GM23338 (cell line): ENCODE measurements around the gene GRIK2.

Experiments
- JUNB ChIP-seq: IDR thresholded peaks from one replicate; pipeline ENCODE4 v1.6.1; 2016; ENCODE audit warnings: antibody characterized with exemption; ENCODE audit not compliant: unreplicated experiment
- POLR2AphosphoS5 ChIP-seq: IDR thresholded peaks from 2 replicates; pipeline ENCODE4 v1.6.1; 2016; ENCODE audit warnings: antibody characterized with exemption, low read depth
- TF ChIP-seq, protein P1 (sequence below), 2 experiments: fragments of 200-600 bp in 1 of 2; sonication (generic) in 1 of 2; conservative IDR thresholded peaks; 2 replicates each; pipeline versions ENCODE4 v1.5.1 to v1.6.1; 2016 to 2017; ENCODE audit warnings: antibody characterized with exemption in 2 of 2, low read depth in 2 of 2, mild to moderate bottlenecking in 2 of 2, moderate library complexity in 1 of 2

DNA sequence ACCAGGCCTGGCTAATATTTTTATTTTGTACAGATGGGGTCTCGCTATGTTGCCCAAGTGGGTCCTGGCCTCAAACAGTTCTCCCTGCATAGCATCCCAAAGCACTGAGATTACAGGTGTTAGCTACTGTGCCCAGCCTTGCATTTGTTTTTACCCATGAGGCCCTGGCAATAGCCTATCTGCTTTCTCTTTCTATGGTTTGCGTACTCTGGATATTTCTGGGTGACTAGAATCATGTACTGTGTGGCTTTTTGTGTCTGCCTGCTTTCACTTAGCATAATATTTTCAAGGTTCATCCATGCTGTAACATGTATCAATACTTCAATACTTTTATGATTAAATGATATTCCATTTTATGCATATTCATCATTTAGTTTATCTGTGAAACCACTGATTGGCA, 451.7 kb downstream of the GRIK2 start:
- TF ChIP-seq, protein P1, sequence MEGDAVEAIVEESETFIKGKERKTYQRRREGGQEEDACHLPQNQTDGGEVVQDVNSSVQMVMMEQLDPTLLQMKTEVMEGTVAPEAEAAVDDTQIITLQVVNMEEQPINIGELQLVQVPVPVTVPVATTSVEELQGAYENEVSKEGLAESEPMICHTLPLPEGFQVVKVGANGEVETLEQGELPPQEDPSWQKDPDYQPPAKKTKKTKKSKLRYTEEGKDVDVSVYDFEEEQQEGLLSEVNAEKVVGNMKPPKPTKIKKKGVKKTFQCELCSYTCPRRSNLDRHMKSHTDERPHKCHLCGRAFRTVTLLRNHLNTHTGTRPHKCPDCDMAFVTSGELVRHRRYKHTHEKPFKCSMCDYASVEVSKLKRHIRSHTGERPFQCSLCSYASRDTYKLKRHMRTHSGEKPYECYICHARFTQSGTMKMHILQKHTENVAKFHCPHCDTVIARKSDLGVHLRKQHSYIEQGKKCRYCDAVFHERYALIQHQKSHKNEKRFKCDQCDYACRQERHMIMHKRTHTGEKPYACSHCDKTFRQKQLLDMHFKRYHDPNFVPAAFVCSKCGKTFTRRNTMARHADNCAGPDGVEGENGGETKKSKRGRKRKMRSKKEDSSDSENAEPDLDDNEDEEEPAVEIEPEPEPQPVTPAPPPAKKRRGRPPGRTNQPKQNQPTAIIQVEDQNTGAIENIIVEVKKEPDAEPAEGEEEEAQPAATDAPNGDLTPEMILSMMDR (conservative IDR thresholded peaks at IDR 0.05; ENCODE audit: low read depth in 2 of 2): no peak
- TF ChIP-seq JUNB (no peak), POLR2AphosphoS5 (no peak)
